Measurements from ENCODE around the gene PAFAH1B1. TPM values are rescaled to one million over a fixed set of nuclear protein-coding genes. Genes with fewer than 3 reads are reported as not detected.

Gene PAFAH1B1
- total RNA-seq, 2 experiments from 2014 or later = 159 to 168 TPM

GRCh38 chr17:2602597-2603017 is 9.2 kb downstream of the PAFAH1B1 start:
- Mint-ChIP-seq H3K27ac (peak overlapping the region; percentile 50), H3K27me3 (no peaks in the 10 kb centered on the region), H3K36me3 (ENCODE audit: low read depth) (peaks cover 32% of the 10 kb centered on the region), H3K9me3 (no peaks in the 10 kb centered on the region), H3K4me1 (ENCODE audit: low read depth) (peaks cover 55% of the 10 kb centered on the region), H3K4me3 (no peak overlapping the region)
- POLR2A ChIA-PET = no interaction called here
- TF ChIP-seq CTCF (IDR thresholded peaks at IDR 0.05) = no peak
- CTCF ChIA-PET = interaction anchor here (1.8 kb wide), 1 partner anchor 10 kb away, joined by 6 read pairs; no protein-coding TSS in a partner anchor
- intact Hi-C loops (cut with micrococcal nuclease) = no loop called here
- ATAC-seq (peak; percentile 71), DNase-seq (peak; percentile 23)

GRCh38 chr17:2608350-2608913 is 15.0 kb downstream of the PAFAH1B1 start:
- no peak for ATAC-seq
- H3K27ac Mint-ChIP-seq = peak overlapping the region; percentile 9
- no peak for TF ChIP-seq CTCF (IDR thresholded peaks at IDR 0.05)
- ChIA-PET POLR2A (interaction anchor here (1.3 to 1.6 kb wide), 2 partner anchors 13 to 15 kb away, joined by 3 to 5 read pairs; partner anchors contain the start of gene PAFAH1B1), CTCF (interaction anchor here (1.5 kb wide), 1 partner anchor 226 kb away, joined by 4 read pairs; no protein-coding TSS in a partner anchor)
- H3K9me3 Mint-ChIP-seq = no peaks in the 10 kb centered on the region
- intact Hi-C loops (cut with micrococcal nuclease) = no loop called here
- H3K27me3 Mint-ChIP-seq = no peaks in the 10 kb centered on the region
- DNase-seq = no peak
- no peak overlapping the region for H3K4me3 Mint-ChIP-seq
- peaks cover 18% of the 10 kb centered on the region for H3K36me3 Mint-ChIP-seq (ENCODE audit: low read depth)
- H3K4me1 Mint-ChIP-seq (ENCODE audit: low read depth) = peaks cover 56% of the 10 kb centered on the region

GRCh38 chr17:2609091-2609490 is 15.6 kb downstream of the PAFAH1B1 start:
- POLR2A ChIA-PET = interaction anchor here (0.6 to 1.6 kb wide), 4 partner anchors 13 to 102 kb away, joined by 3 to 5 read pairs (median 3); partner anchors contain the start of gene PAFAH1B1
- no peak for DNase-seq
- Mint-ChIP-seq H3K27me3 (no peaks in the 10 kb centered on the region), H3K36me3 (ENCODE audit: low read depth) (peaks cover 18% of the 10 kb centered on the region), H3K4me3 (no peak overlapping the region), H3K4me1 (ENCODE audit: low read depth) (peaks cover 57% of the 10 kb centered on the region), H3K9me3 (no peaks in the 10 kb centered on the region), H3K27ac (no peak overlapping the region)
- intact Hi-C loops (cut with micrococcal nuclease) = no loop called here
- no peak for TF ChIP-seq CTCF (IDR thresholded peaks at IDR 0.05)
- CTCF ChIA-PET = interaction anchor here (1.4 to 1.5 kb wide), 2 partner anchors 10 to 226 kb away, joined by 4 read pairs; no protein-coding TSS in a partner anchor
- no peak for ATAC-seq

- peaks cover 10% of the 10 kb centered on the region for H3K36me3 Mint-ChIP-seq (ENCODE audit: low read depth)
- no peaks in the 10 kb centered on the region for H3K9me3 Mint-ChIP-seq
- ChIA-PET CTCF (interaction anchor here (1.4 kb wide), 1 partner anchor 9 kb away, joined by 4 read pairs; no protein-coding TSS in a partner anchor), POLR2A (interaction anchor here (1.6 kb wide), 1 partner anchor 9 kb away, joined by 4 read pairs; no protein-coding TSS in a partner anchor)
- ATAC-seq (no peak), DNase-seq (no peak)
- no peaks in the 10 kb centered on the region for H3K27me3 Mint-ChIP-seq
- intact Hi-C loops (cut with micrococcal nuclease) = no loop called here
- no peak overlapping the region for H3K4me3 Mint-ChIP-seq
- TF ChIP-seq CTCF (IDR thresholded peaks at IDR 0.05) = no peak
- peak overlapping the region; percentile 12 for H3K27ac Mint-ChIP-seq
- H3K4me1 Mint-ChIP-seq (ENCODE audit: low read depth) = peaks cover 54% of the 10 kb centered on the region
Observed at GRCh38 chr17:2610195-2611175, 17.0 kb downstream of the PAFAH1B1 start.
